ENCODE results near the gene NOX5. TPM values are rescaled to one million over a fixed set of nuclear protein-coding genes. Genes with fewer than 3 reads are reported as not detected.

The NOX5 gene
- total RNA-seq, 2 donors from 2014 or later: 0.54 to 0.92 TPM

DNA sequence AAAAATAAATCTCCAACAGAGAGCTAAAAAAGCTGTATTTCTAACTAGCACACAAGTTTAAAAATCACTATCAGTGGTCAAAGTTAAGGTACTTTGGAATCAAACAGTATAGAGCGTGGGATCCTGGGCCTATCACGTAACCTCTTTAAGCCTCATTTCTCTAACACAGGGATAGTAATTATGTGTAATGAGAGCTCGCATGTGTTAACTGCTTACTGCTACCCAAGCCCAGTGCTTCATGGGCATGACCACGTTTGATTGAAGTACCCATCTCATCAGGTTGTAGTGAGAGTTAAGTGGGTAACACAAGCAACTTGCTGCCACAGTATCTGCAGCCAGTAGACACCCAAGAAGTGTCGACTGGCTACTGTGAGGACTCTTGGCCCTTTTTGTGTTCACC is 28.2 kb upstream of the NOX5 start:
- H3K4me1 ChIP-seq (ENCODE audit: control insufficient read depth in 1 of 2, low read depth in 2 of 2): no peaks in the 10 kb centered on the region
- ATAC-seq (ENCODE audit: insufficient number of reproducible peaks, low FRiP score, low read depth) (no peak), DNase-seq (ENCODE audit: low spot score) (no peak)
- H3K36me3 ChIP-seq: no peaks in the 10 kb centered on the region
- H3K4me3 ChIP-seq: no peak overlapping the region
- H3K9me3 ChIP-seq: no peaks in the 10 kb centered on the region
- no peaks in the 10 kb centered on the region for H3K27me3 ChIP-seq (replicated peaks; ENCODE audit: insufficient read depth)
- H3K27ac ChIP-seq: no peak overlapping the region
- no peak for TF ChIP-seq CTCF (IDR thresholded peaks at IDR 0.05)

DNA sequence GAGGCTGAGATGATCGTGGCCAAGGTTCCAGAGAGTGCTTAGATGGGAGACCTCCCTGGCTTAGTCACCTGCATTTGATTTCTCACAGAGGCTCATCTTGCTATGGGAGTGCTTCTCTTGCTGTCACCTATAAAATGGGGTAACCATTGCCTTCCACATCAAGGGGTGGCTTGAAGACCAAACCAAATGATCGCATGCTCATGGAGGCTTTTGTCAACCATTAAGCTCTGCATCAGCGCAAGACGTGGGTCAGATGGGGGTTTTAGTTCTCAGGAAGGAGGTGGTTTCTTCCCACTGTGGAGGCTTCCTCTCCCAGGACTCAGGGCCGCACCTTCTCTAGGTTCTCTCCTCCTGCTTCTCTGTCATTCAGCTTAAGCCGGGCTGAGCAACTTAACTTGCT is 27.4 kb upstream of the NOX5 start:
- H3K27me3 ChIP-seq (replicated peaks; ENCODE audit: insufficient read depth): no peaks in the 10 kb centered on the region
- H3K4me3 ChIP-seq: no peak overlapping the region
- H3K36me3 ChIP-seq: no peaks in the 10 kb centered on the region
- H3K27ac ChIP-seq: no peak overlapping the region
- TF ChIP-seq CTCF (IDR thresholded peaks at IDR 0.05): no peak
- H3K9me3 ChIP-seq: no peaks in the 10 kb centered on the region
- DNase-seq (ENCODE audit: low spot score): no peak
- ATAC-seq (ENCODE audit: insufficient number of reproducible peaks, low FRiP score, low read depth): no peak
- H3K4me1 ChIP-seq (ENCODE audit: control insufficient read depth in 1 of 2, low read depth in 2 of 2): no peaks in the 10 kb centered on the region

- no peak overlapping the region for H3K27ac ChIP-seq
- H3K4me3 ChIP-seq: no peak overlapping the region
- no peaks in the 10 kb centered on the region for H3K4me1 ChIP-seq (ENCODE audit: control insufficient read depth in 1 of 2, low read depth in 2 of 2)
- H3K9me3 ChIP-seq: no peaks in the 10 kb centered on the region
- no peaks in the 10 kb centered on the region for H3K36me3 ChIP-seq
- H3K27me3 ChIP-seq (replicated peaks; ENCODE audit: insufficient read depth): no peaks in the 10 kb centered on the region
- no peak for ATAC-seq (ENCODE audit: insufficient number of reproducible peaks, low FRiP score, low read depth)
- no peak for DNase-seq (ENCODE audit: low spot score)
- TF ChIP-seq CTCF (IDR thresholded peaks at IDR 0.05): no peak
Measured at GRCh38 chr15:68987676-68988075, 26.8 kb upstream of the NOX5 start.

GRCh38 chr15:68989541-68990230 is 24.8 kb upstream of the NOX5 start:
- DNase-seq (ENCODE audit: low spot score) (no peak), ATAC-seq (ENCODE audit: insufficient number of reproducible peaks, low FRiP score, low read depth) (no peak)
- no peaks in the 10 kb centered on the region for H3K27me3 ChIP-seq (replicated peaks; ENCODE audit: insufficient read depth)

More at GRCh38 chr15:68989541-68990230, 24.8 kb upstream of the NOX5 start:
- Histone ChIP-seq H3K36me3 (no peaks in the 10 kb centered on the region), H3K4me3 (no peak overlapping the region), H3K27ac (no peak overlapping the region), H3K9me3 (no peaks in the 10 kb centered on the region), H3K4me1 (ENCODE audit: control insufficient read depth in 1 of 2, low read depth in 2 of 2) (peaks cover 0 to 9% of the 10 kb centered on the region in 2 donors)
- no peak for TF ChIP-seq CTCF (IDR thresholded peaks at IDR 0.05)
